Endothelial cell of umbilical vein (primary cell): ENCODE results near the gene TBC1D19. TPM values are rescaled to one million over a fixed set of nuclear protein-coding genes. Genes with fewer than 3 reads are reported as not detected.

Experiments
- BruUV-seq: library from RNA; stranded (reverse); fragments of 400-500 nt; replicated peaks from 2 replicates; lab custom pipeline; 2021; lab: Mats Ljungman, UMichigan
- CTCF ChIA-PET: fragments of 300-600, 350-600 bp; sonication (Branson Sonifier 250); formaldehyde crosslinking; loops from one replicate; lab custom pipeline; 2021; ENCODE audit warnings: antibody characterized with exemption, inconsistent platforms; lab: Charles Lee
- POLR2A ChIA-PET: fragments of 300-600, 350-600 bp; sonication (Branson Sonifier 250); formaldehyde crosslinking; loops from one replicate; lab custom pipeline; 2021; ENCODE audit warnings: antibody characterized with exemption, inconsistent platforms; lab: Charles Lee
- DNase-seq: peaks from one replicate; pipeline ENCODE4 v3.0.0-alpha.2; 2011; ENCODE audit warnings: low read depth, low spot score
- FAIRE-seq: peaks from 2 replicates; lab custom pipeline; 2011; peaks lifted over from hg19 to GRCh38; lab: Jason Lieb, UNC
- H2AFZ ChIP-seq: 2 replicates; pipeline ENCODE4 v1.6.0; 2012; ENCODE audit warnings: low read depth, low read length, control low read depth, inconsistent platforms
- H3K27ac ChIP-seq: 2 replicates; pipeline ENCODE4 v1.5.1; 2011; ENCODE audit warnings: low read depth, mild to moderate bottlenecking, control low read depth, low read length, moderate library complexity; ENCODE audit not compliant: insufficient read depth
- H3K27me3 ChIP-seq, 2 experiments: 2 replicates each; pipeline versions ENCODE4 v1.6.0 to v1.6.1; 2011; ENCODE audit warnings: low read length in 2 of 2, mixed read lengths in 1 of 2; ENCODE audit not compliant: control insufficient read depth in 2 of 2, insufficient read depth in 2 of 2
- H3K36me3 ChIP-seq, 2 experiments: 2 replicates in 1 of 2; 3 replicates in 1 of 2; pipeline ENCODE4 v1.5.1; 2011; ENCODE audit warnings: low read length in 2 of 2, mild to moderate bottlenecking in 1 of 2, moderate library complexity in 1 of 2; ENCODE audit not compliant: control insufficient read depth in 2 of 2, insufficient read depth in 2 of 2; ENCODE audit errors: extremely low read depth in 1 of 2
- H3K4me1 ChIP-seq: 3 replicates; pipeline ENCODE4 v1.5.1; 2011; ENCODE audit warnings: mild to moderate bottlenecking, low read length; ENCODE audit not compliant: control insufficient read depth, insufficient read depth; ENCODE audit errors: extremely low read depth
- H3K4me2 ChIP-seq: 2 replicates; pipeline ENCODE4 v1.6.1; 2011; ENCODE audit warnings: low read length, control low read depth, mixed read lengths; ENCODE audit not compliant: insufficient read depth
- H3K4me3 ChIP-seq, 3 experiments: fragments of 200-600 bp in 1 of 3; sonication (generic), shearing (Covaris generic) in 1 of 3; replicated peaks in 1 of 3; 2 replicates each; pipeline ENCODE4 v1.5.1; 2011 to 2016; ENCODE audit warnings: control low read depth in 3 of 3, low read length in 3 of 3, mild to moderate bottlenecking in 2 of 3, inconsistent platforms in 1 of 3, low read depth in 1 of 3, moderate library complexity in 1 of 3; ENCODE audit not compliant: insufficient read depth in 1 of 3
- H3K79me2 ChIP-seq: 2 replicates; pipeline ENCODE4 v1.6.0; 2012; ENCODE audit warnings: low read length, inconsistent platforms; ENCODE audit not compliant: control insufficient read depth, insufficient read depth
- H3K9ac ChIP-seq: replicated peaks from 2 replicates; pipeline ENCODE3; 2011; ENCODE audit warnings: low read length, control low read depth; ENCODE audit not compliant: insufficient read depth; ENCODE audit errors: extremely low read depth
- H3K9me1 ChIP-seq: replicated peaks from 3 replicates; pipeline ENCODE4 v1.6.0; 2011; ENCODE audit warnings: mild to moderate bottlenecking, low read length; ENCODE audit not compliant: control insufficient read depth, insufficient read depth; ENCODE audit errors: extremely low read depth
- H3K9me3 ChIP-seq: replicated peaks from 2 replicates; pipeline ENCODE4 v1.5.1; 2012; ENCODE audit warnings: low read length, inconsistent platforms; ENCODE audit not compliant: control insufficient read depth, insufficient read depth
- H4K20me1 ChIP-seq: replicated peaks from 2 replicates; pipeline ENCODE3; 2011; ENCODE audit warnings: mild to moderate bottlenecking, low read length; ENCODE audit not compliant: control insufficient read depth, insufficient read depth; ENCODE audit errors: extremely low read depth
- CTCF ChIP-seq, 2 donors: IDR thresholded peaks; 1 replicate in 1 of 2; 2 replicates in 1 of 2; pipeline ENCODE4 v1.5.1; 2011; ENCODE audit warnings: low read length in 2 of 2, mild to moderate bottlenecking in 2 of 2, moderate library complexity in 2 of 2, control low read depth in 1 of 2, inconsistent platforms in 1 of 2, low read depth in 1 of 2; ENCODE audit not compliant: insufficient read depth in 1 of 2; ENCODE audit errors: extremely low read depth in 1 of 2
- EZH2 ChIP-seq: IDR thresholded peaks from 2 replicates; pipeline ENCODE4 v1.6.1; 2012; ENCODE audit warnings: borderline replicate concordance, low read depth, mild to moderate bottlenecking, moderate library complexity, low read length, inconsistent platforms; ENCODE audit not compliant: severe bottlenecking
- FOS ChIP-seq: IDR thresholded peaks from 2 replicates; pipeline ENCODE4 v1.6.1; 2011; ENCODE audit warnings: mild to moderate bottlenecking, low read length, moderate library complexity, borderline replicate concordance; ENCODE audit not compliant: insufficient read depth
- GATA2 ChIP-seq: IDR thresholded peaks from 2 replicates; pipeline ENCODE4 v1.7.0; 2011; ENCODE audit warnings: low read depth, mild to moderate bottlenecking, moderate library complexity, mixed read lengths, low read length; ENCODE audit not compliant: insufficient read length, insufficient read depth
- MAX ChIP-seq: IDR thresholded peaks from 2 replicates; pipeline ENCODE4 v1.6.1; 2011; ENCODE audit not compliant: insufficient read depth, insufficient read length
- dilution Hi-C: fragments of 300-500 bp; cut with MboI; formaldehyde crosslinking; loops from one replicate; pipeline ENCODE4 v1.15.0; 2019; ENCODE audit warnings: low sequenced_read_pairs; ENCODE audit not compliant: extremely low pct_ligation_motif_present
- intact Hi-C: fragments of 100-400 bp; cut with micrococcal nuclease; formaldehyde crosslinking; loops from one replicate; pipeline ENCODE4 v1.10.0; 2022
- polyA plus RNA-seq, 4 experiments: library from polyadenylated mRNA; depleted of rRNA in 3 of 4; stranded (reverse) in 3 of 4; unstranded in 1 of 4; fragments of >200 nt; gene quantifications; 2 replicates each; pipeline versions ENCODE4 v1.2.1 to v1.2.3, GENCODE V29; 2011 to 2012; ENCODE audit warnings: missing spikeins in 1 of 4
- total RNA-seq: library from RNA; stranded (reverse); gene quantifications from 2 replicates; pipeline ENCODE4 v1.2.3, GENCODE V29; 2021

TBC1D19 gene
- total and polyA plus RNA-seq, 2 donors (not counting 3 experiments of a cell fraction or from before 2014, with no cell fraction given) = 4.4 to 5.9 TPM

GRCh38 chr4:26782830-26783202, 198.9 kb downstream of the TBC1D19 start:
- ChIA-PET POLR2A (no interaction called here), CTCF (no interaction called here)
- DNase-seq (peak; percentile 15), FAIRE-seq (no peak)
- Histone ChIP-seq H3K79me2 (no peaks in the 10 kb centered on the region), H3K4me2 (no peak overlapping the region), H3K27me3 (no peaks in the 10 kb centered on the region), H2AFZ (no peak overlapping the region), H3K36me3 (no peaks in the 10 kb centered on the region), H3K9me1 (no peaks in the 10 kb centered on the region), H3K27ac (no peak overlapping the region), H3K4me3 (no peak overlapping the region), H3K9me3 (no peaks in the 10 kb centered on the region), H4K20me1 (no peaks in the 10 kb centered on the region), H3K4me1 (peaks cover 38% of the 10 kb centered on the region), H3K9ac (no peak overlapping the region)
- BruUV-seq = no TSS peak
- intact Hi-C loops (no loop called here), dilution Hi-C loops (no loop called here)
- TF ChIP-seq MAX = no peak
- no peak for TF ChIP-seq GATA2
- TF ChIP-seq FOS = peak; percentile 4

- ChIA-PET CTCF (no interaction called here), POLR2A (no interaction called here)
- TF ChIP-seq EZH2 (no peak), CTCF (IDR thresholded peaks at IDR 0.05; ENCODE audit: extremely low read depth in 1 of 2, insufficient read depth in 1 of 2, low read depth in 1 of 2, low read length in 2 of 2) (no peak), GATA2 (no peak)
- Histone ChIP-seq H3K4me3 (no peak overlapping the region), H3K4me2 (no peak overlapping the region), H4K20me1 (no peaks in the 10 kb centered on the region), H3K9me3 (no peaks in the 10 kb centered on the region), H2AFZ (no peak overlapping the region), H3K4me1 (peaks cover 43% of the 10 kb centered on the region), H3K79me2 (no peaks in the 10 kb centered on the region), H3K9ac (no peak overlapping the region), H3K36me3 (no peaks in the 10 kb centered on the region), H3K27ac (no peak overlapping the region), H3K27me3 (no peaks in the 10 kb centered on the region), H3K9me1 (no peaks in the 10 kb centered on the region)
- DNase-seq = no peak
- dilution Hi-C loops (no loop called here), intact Hi-C loops (no loop called here)
- BruUV-seq = no TSS peak
- no peak for FAIRE-seq
Measured at GRCh38 chr4:26784207-26784865, 200.5 kb downstream of the TBC1D19 start.
